Stimulated activated CD8-positive, alpha-beta memory T cell treated with anti-CD3 and anti-CD28 coated beads, Interleukin-12 subunit alpha, Interleukin-12 subunit beta, amount 100 ng/mL, for 24 hours (primary cell): ENCODE results near the gene NALCN.

Experiments
- DNase-seq: peaks from one replicate; pipeline ENCODE4 v3.0.0-alpha.2; 2020; ENCODE audit errors: extremely low read depth

NALCN gene

DNA sequence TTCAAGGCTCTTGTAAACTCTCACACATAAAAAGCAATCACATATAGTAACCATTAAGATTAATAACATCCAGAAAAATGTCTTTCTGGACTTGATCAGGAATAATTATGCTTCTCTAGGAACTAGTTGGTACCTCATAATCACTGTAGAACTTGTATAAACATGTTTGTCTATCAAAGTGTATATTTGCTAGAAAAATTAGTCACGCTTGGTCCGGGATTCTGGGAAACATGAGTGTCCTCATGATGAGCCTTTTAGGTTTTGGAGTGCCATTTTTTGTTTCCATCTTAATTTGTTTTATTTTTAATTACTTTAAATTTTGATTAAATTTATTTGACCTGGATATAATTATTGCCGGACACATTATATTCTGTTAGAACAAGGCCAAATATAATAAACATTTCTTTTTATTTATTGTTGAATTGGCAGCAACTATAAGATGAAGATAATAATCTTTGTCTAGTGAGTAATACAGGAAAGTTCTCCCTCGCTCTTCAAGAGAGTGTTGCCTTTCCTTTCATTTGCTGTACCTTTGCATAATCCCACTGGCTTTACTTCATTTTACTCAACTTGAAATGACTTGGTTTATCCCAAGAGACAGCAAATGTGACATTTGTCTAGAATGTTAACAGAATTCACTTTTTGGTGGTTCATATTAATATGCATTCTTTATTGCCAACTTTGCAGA is 207.0 kb downstream of the NALCN start:
- DNase-seq = no peak

- DNase-seq = no peak
Observed at GRCh38 chr13:101205408-101205807, 210.9 kb downstream of the NALCN start.

DNA sequence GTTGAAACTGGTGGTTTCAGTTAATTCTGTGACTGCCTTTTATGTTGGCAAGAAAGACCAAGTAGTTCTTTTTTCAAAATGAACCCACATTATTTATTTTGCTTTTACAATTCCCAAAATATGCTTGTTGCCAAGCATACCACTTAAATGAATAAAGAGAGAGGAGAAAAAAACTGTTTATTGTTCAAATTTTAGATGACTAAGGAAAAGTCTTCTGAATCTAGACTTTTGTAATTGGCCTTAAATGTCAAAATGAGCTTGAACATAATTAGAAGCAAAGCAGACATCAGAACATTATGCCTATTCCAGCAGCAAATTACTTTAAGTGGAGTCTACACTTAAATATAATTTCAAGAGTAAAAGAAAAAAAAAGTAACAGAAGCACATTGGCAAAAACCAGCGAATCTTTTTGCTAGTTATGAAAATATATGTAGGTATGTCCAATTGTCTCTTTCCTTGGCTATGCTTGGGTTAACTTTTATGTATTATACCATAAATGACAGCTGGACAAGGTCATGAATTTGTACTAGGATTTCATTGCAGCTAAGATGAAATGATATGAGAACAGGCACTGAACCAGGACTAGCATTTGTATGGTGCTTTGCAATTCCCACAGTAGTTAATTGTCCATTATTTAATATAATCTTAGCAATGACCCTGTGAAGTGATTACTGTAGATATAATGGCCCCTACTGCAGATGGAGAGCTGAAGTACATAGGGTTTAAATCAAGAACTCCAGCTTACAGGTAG is 211.9 kb downstream of the NALCN start:
- DNase-seq = no peak

DNA sequence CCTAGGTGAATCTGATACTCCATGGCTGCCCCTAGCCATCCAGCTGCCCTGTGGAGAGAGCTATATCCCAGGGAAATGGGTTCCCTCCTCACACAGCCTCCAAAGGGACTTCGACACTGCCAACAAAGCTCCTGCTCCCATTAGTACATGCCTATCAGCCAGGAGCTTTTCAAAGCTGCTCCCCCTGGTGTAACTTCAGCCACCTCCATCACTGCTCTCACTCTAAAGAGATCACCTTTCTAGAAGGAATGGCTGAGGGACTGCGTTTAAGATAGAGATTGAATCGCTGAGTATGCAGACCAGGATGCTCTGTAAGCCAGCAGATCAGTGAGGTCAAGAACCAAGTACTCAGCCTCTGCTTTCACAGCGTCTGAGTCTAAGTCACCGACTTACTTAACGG is 213.7 kb downstream of the NALCN start:
- DNase-seq = no peak

DNA sequence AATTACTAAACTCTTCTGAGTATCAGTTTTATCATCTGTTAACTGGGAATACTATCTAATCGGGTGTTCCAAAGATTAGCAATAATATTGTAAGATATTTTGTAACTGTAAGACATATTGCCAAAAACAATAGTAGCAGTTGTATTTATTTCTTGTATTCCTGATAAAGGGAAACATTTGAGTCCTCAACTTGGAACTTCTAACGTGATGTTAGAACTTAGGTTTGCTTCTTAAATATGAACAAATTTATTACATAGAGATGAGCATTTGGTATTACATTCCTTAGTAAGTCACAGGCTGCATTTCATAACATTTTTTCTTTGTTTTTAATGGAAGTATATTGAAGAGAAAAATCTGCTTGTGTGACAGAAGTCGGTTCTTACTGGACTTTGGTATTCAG is 225.3 kb downstream of the NALCN start:
- DNase-seq = no peak

- no peak for DNase-seq
Observed at GRCh38 chr13:101190337-101190736, 226.0 kb downstream of the NALCN start.

DNA sequence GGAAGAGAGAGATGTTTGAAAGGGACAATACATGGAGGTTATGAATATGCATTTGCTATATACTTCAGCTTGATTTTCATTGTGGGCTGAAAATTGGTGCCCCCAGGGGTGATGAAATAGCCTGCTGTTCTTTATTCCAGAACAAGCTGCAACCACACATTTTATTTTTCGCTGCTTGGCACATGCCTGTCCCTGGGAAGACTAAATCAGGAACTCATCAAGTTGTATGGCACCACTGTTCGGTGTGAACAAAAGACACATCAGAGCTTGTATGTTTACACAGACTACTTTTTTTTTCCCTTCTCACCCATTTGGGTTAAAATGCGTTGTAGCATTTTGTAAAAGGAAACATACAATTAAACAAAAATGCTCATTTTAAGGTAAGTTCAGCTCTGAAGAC is 230.7 kb downstream of the NALCN start:
- DNase-seq = no peak

- no peak for DNase-seq
Observed at GRCh38 chr13:101181076-101181685, 235.1 kb downstream of the NALCN start.

- DNase-seq = no peak
Observed at GRCh38 chr13:101179021-101179420, 237.3 kb downstream of the NALCN start.

GRCh38 chr13:101178406-101178805 is 237.9 kb downstream of the NALCN start:
- no peak for DNase-seq

GRCh38 chr13:101170306-101170705 is 246.0 kb downstream of the NALCN start:
- DNase-seq = no peak

- no peak for DNase-seq
Observed at GRCh38 chr13:101157261-101157660, 259.0 kb downstream of the NALCN start.

GRCh38 chr13:101155920-101156319 is 260.4 kb downstream of the NALCN start:
- DNase-seq = no peak

DNA sequence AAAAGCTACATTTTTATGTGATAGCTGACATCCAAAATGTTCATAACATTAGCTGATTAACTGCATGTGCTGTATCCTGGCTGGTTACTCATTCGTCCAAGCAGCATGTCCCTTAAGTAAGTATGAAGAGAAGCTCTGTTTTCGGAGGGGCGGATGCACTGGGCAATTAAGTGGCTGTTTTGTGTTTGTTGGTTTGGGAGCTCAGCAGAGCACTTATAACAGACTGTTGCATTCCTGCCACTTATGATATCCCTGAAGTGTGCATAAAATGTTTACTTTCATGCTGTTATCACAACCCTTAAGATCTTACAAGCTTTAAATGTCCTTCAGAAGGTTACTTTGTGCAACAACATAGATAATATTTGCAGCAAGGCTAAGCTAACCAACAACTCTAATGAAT is 264.1 kb downstream of the NALCN start:
- DNase-seq = no peak

GRCh38 chr13:101150998-101151397 is 265.3 kb downstream of the NALCN start:
- no peak for DNase-seq

DNA sequence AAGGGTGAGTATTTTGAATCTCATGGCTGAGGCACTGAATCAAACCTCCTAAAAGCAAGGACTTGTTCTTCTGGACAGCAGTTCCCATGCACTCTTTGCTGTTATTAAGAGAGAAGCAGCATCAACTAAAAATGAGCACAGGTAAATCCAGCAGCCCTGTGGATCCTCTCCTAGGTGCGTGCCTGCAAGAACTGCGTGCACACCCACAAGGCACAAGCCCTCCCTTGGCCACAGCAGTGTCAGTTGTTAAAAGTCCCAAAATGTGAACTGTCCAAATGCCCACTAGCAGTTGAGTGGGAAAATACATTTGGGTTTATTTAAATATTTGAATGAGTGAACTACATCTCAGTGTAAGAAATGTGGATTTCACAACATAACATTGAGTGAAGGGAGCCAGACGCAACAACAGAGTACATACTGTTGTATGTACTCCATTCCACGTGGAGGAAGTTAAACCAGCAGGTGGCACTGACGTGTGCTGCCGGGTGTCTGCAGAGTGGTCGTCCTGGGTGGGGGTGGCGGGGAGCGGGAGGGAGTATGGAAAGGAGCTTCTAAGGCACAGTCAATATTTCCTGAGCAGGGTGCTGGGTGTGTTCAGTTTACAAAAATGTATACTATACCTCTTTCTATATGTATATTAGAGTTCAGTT is 266.4 kb downstream of the NALCN start:
- DNase-seq = no peak

DNA sequence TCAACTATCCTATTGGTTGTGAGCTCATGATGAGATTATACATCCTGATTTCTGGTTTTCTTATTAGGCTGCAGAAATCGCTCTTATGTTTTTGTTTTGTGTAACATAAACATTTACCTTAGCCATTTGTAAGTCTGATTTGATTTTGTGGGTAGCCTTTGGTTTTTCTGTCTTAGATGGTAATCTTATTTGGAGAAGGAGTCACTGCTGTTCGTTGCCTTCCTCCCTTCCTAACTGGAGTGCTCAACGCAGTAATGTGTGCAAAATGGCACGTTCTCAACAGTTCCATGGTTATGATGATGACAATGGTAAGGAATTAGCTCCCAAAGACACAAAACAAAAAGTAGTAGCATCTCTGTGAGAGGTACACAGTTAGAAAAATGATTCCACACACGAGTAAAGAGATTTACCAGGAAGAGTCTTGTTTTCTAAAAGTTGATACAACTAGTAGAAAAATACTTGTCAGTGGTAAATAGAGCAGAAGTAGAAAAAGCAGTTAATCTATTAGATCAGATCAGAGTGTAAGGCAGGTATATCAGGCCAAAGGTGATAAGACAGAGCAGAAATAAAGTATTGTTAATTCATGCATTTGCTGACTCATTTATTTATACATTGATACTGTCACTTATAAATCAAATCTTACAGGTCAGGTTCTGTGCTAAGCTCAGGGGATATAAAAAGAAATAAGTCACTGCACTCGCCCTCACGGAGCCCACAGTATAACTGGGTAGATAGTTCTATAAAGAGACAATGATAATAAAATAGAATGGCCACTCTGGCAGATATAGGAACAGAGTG is 270.0 kb downstream of the NALCN start:
- DNase-seq = no peak

GRCh38 chr13:101144808-101145419 is 271.4 kb downstream of the NALCN start:
- no peak for DNase-seq

DNA sequence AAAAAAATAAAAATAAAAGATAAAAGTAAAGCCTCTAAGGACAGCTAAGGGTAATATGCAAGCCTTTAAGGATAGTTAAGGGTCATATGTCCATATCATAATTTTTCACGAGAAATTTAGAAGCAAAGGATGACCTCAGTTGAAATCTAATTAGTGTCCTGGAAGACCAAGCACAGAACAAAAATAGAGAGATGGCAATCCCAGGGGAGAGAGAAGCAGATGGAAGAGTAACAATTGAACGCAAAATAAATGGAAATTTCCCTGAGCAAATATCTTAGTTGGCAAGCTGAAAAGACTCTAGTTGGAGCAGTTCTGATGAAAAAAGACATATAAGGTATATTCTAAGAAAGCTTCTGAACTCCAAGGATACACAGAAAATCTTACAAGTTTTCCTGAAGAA is 275.4 kb downstream of the NALCN start:
- DNase-seq = no peak

- no peak for DNase-seq
Observed at GRCh38 chr13:101140087-101140770, 276.1 kb downstream of the NALCN start.

DNA sequence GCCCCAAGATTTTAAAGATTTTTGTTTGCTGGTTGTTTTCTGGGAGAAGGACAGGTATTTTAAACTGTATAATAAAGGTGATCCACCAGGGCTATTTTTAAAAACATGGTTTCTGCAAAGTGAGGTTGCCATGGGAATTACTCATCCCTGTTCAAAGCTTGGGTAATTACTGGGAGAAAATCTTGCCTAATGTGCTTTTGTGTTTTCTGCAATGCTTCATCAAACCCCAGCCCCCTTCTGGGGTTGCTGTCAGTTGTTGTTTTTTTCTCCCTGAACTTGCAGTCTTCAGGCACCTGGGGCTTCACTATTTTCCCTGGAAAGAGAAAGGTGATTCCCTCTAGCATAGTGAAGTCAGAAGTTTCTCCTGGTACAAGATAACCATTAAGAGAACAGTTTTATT is 277.2 kb downstream of the NALCN start:
- DNase-seq = no peak
